CD4-positive, alpha-beta T cell treated with Interferon gamma for 1 hour (primary cell): ENCODE results near the gene ELMOD2.
"Not testable (repeated sequence)": the region's sequence is repeated elsewhere in the genome, so short reads cannot be mapped to it uniquely, and the experiment has no call there.

Experiments
- DNase-seq: peaks from one replicate; pipeline ENCODE4 v3.0.0-alpha.2; 2020

The ELMOD2 gene

GRCh38 chr4:140523857-140524742 is at the start of gene ELMOD2:
Gene ELMOD2, plus strand, starts transcription at chr4:140524168. Its CDS starts 1,261 bp downstream, at chr4:140525429.
- peak; percentile 98 for DNase-seq

GRCh38 chr4:140483445-140483844 is 40.5 kb upstream of the ELMOD2 start:
- no peak for DNase-seq

GRCh38 chr4:140485939-140486338 is 38.0 kb upstream of the ELMOD2 start:
- no peak for DNase-seq

- no peak for DNase-seq
These were observed 26.6 kb upstream of the ELMOD2 start for GRCh38 chr4:140497405-140497746.

GRCh38 chr4:140497747-140498636 is 26.0 kb upstream of the ELMOD2 start, which contains the start of gene MGAT4D:
Gene MGAT4D, minus strand, starts transcription at chr4:140498293. Its CDS starts 71 bp downstream, at chr4:140498222.
- no peak for DNase-seq

- no peak for DNase-seq
These were observed 24.6 kb upstream of the ELMOD2 start for GRCh38 chr4:140499391-140499790.

- DNase-seq: no peak
These were observed 19.7 kb upstream of the ELMOD2 start for GRCh38 chr4:140504261-140504660.

GRCh38 chr4:140513765-140514164 is 10.2 kb upstream of the ELMOD2 start:
- DNase-seq: not testable (repeated sequence)

- no peak for DNase-seq
These were observed 8.5 kb upstream of the ELMOD2 start for GRCh38 chr4:140515423-140515822.

- DNase-seq: no peak
These were observed 555 bp upstream of the ELMOD2 start for GRCh38 chr4:140523370-140523856.

- no peak for DNase-seq
These were observed 5.5 kb downstream of the ELMOD2 start for GRCh38 chr4:140529434-140529833.

GRCh38 chr4:140533951-140534480 is 10.0 kb downstream of the ELMOD2 start:
- DNase-seq: no peak

GRCh38 chr4:140556372-140557085 is 32.6 kb downstream of the ELMOD2 start:
- DNase-seq: no peak

- no peak for DNase-seq
These were observed 34.0 kb downstream of the ELMOD2 start for GRCh38 chr4:140557831-140558435.

GRCh38 chr4:140559696-140560095 is 35.7 kb downstream of the ELMOD2 start:
- DNase-seq: no peak

GRCh38 chr4:140568507-140569306 is 44.7 kb downstream of the ELMOD2 start, which contains the start of gene UCP1:
Gene UCP1, minus strand, starts transcription at chr4:140568961. Its CDS starts 232 bp downstream, at chr4:140568729.
- no peak for DNase-seq

GRCh38 chr4:140569307-140569638 is 45.3 kb downstream of the ELMOD2 start:
- DNase-seq: no peak

GRCh38 chr4:140571620-140572019 is 47.7 kb downstream of the ELMOD2 start:
- no peak for DNase-seq

GRCh38 chr4:140575489-140575888 is 51.5 kb downstream of the ELMOD2 start:
- DNase-seq: no peak

- no peak for DNase-seq
These were observed 55.3 kb downstream of the ELMOD2 start for GRCh38 chr4:140579278-140579677.

- no peak for DNase-seq
These were observed 57.1 kb downstream of the ELMOD2 start for GRCh38 chr4:140581078-140581477.
